Heart left ventricle (tissue), 16 donors: ENCODE data around the gene MACC1. TPM values are rescaled to one million over a fixed set of nuclear protein-coding genes. Genes with fewer than 3 reads are reported as not detected.

Experiments
- ATAC-seq, 4 donors: fragments of 200-7000 bp; cut with Tn5 transposase; one replicate each; pipeline ENCODE4 v1.9.1; 2020 to 2022; ENCODE audit warnings: moderate library complexity in 4 of 4, mild to moderate bottlenecking in 3 of 4, moderate number of reproducible peaks in 1 of 4
- DNase-seq, 5 donors: peaks; one replicate each; pipeline ENCODE4 v3.0.0-alpha.2; 2020
- H3K27ac ChIP-seq, 12 donors: fragments of 200-600 bp; sonication (generic) in 4 of 12; one replicate each; pipeline versions ENCODE4 v1.5.0 to v1.8.0; 2016 to 2022; ENCODE audit warnings: mild to moderate bottlenecking in 2 of 12
- H3K27me3 ChIP-seq, 9 donors: fragments of 200-600 bp; sonication (generic) in 2 of 9; one replicate each; pipeline versions ENCODE4 v1.5.1 to v1.8.0; 2016 to 2022; ENCODE audit warnings: mild to moderate bottlenecking in 3 of 9
- H3K36me3 ChIP-seq, 9 donors: fragments of 200-600 bp; sonication (generic) in 2 of 9; one replicate each; pipeline versions ENCODE4 v1.5.0 to v1.8.0; 2018 to 2022; ENCODE audit warnings: mild to moderate bottlenecking in 2 of 9
- H3K4me1 ChIP-seq, 12 donors: fragments of 200-600 bp; sonication (generic) in 4 of 12; one replicate each; pipeline versions ENCODE4 v1.5.0 to v1.8.0; 2016 to 2022; ENCODE audit warnings: mild to moderate bottlenecking in 3 of 12
- H3K4me3 ChIP-seq, 12 donors: fragments of 200-600 bp; sonication (generic) in 4 of 12; one replicate each; pipeline versions ENCODE4 v1.5.0 to v1.8.0; 2017 to 2022; ENCODE audit warnings: mild to moderate bottlenecking in 9 of 12, moderate library complexity in 4 of 12
- H3K9me3 ChIP-seq, 12 donors: fragments of 200-600 bp; sonication (generic) in 4 of 12; one replicate each; pipeline versions ENCODE4 v1.5.0 to v1.8.0; 2016 to 2022; ENCODE audit warnings: mild to moderate bottlenecking in 1 of 12
- POLR2A ChIP-seq, 2 donors: fragments of 450-650 bp; IDR thresholded peaks; one replicate each; pipeline ENCODE4 v1.6.1; 2017; ENCODE audit warnings: antibody characterized with exemption in 2 of 2, mild to moderate bottlenecking in 2 of 2, moderate library complexity in 2 of 2
- WGBS, 4 donors: extraction: QIAGEN DNeasy Blood & Tissue Kit in 2 of 4; methylation state at CpG; one replicate each; pipeline versions ENCODE4 v1.1.5 to v1.1.7; 2013 to 2018; 5-methylcytosine and 5-hydroxymethylcytosine counted together
- intact Hi-C, 10 donors: fragments of 100-400 bp; cut with DNase I; formaldehyde crosslinking; loops; one replicate each; pipeline versions ENCODE4 v1.11.1 to v1.14.2; 2022
- polyA plus RNA-seq, 2 donors: library from polyadenylated mRNA; stranded (reverse); fragments of 200-250 nt; gene quantifications; one replicate each; pipeline ENCODE4 v1.2.3, GENCODE V29; 2013
- total RNA-seq, 9 donors: library from RNA; depleted of rRNA in 2 of 9; stranded (reverse); fragments of >200 nt in 2 of 9; fragmentation: NEBNext Ultra II Directional in 3 of 9; extraction: Animal tissue kit (Norgen Biotek cat#: 25700) in 3 of 9; gene quantifications; one replicate each; pipeline versions ENCODE4 v1.1.0 to v1.2.4, GENCODE V29; 2016 to 2023
- TF ChIP-seq, protein P1 (sequence below), 12 donors: fragments of 200-600 bp; sonication (generic) in 4 of 12; IDR thresholded peaks; one replicate each; pipeline versions ENCODE4 v1.5.0 to v1.8.0; 2018 to 2022; ENCODE audit warnings: antibody characterized with exemption in 12 of 12, mild to moderate bottlenecking in 5 of 12
- donor health status: ischemic (EF 13 %, LVEDD 7.1; RV severe dilation, severe dysfunction).
- donor health status: healthy with polysubstance abuse.
- donor health status: DM: no; HTN: yes; CAD: no.
- donor health status: DM: no; HTN: no; CAD: no.
- donor health status: ischemic (EF 25% LVEDD 6.9; RV normal size, moderate dysfunction).
- donor health status: ischemic (EF 25% LVEDD 5.7; RV mildly dilated, moderate dysfunction).
- donor health status: healthy.
- donor health status: DM: yes; HTN: yes; CAD: no.
- donor health status: ischemic (EF 35%, LVEDD 5.7; RV mildly dilated, moderate dysfunction).
- donor health status: nonischemic (EF 11% LVEDD 7.7; RV severe dilation, severe dysfunction).
- donor health status: DM: yes; HTN: yes; CAD: no.
- donor health status: PGD.
- donor health status: ischemic (EF 29% LVEDD 5.4; RV normal size, mild dysfunction).
- donor health status: nonischemic (EF 23%, LVEDD 6.1; RV moderate dilation, normal function).

MACC1 gene
- total and polyA plus RNA-seq, 11 donors = under 0.01 to 1.3 (median 0.12) TPM; not detected in 4

DNA sequence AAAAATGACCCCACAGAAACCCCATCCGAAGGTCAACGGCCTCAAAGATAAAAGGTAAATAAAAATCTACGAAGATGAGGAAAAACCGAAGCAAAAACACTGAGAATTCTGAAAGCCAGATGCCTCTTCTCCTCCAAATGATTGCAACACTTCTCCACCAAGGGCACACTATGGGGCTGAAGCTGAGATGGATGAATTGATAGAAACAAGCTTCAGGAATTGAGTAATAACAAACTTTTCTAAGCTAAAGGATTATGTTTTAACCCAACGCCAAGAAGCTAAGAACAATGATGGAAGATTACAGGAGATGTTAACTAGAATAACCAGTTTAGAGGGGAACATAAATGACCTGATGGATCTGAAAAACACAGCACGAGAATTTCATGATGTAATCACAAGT lies 127.8 kb downstream of the MACC1 start:
- ATAC-seq (no peak), DNase-seq (no peak)
- 72 to 77% (median 75%) methylated on average over 6 of the region's 6 CpGs for WGBS, 4 donors
- no peak for TF ChIP-seq POLR2A (IDR thresholded peaks at IDR 0.05)
- TF ChIP-seq, protein P1, sequence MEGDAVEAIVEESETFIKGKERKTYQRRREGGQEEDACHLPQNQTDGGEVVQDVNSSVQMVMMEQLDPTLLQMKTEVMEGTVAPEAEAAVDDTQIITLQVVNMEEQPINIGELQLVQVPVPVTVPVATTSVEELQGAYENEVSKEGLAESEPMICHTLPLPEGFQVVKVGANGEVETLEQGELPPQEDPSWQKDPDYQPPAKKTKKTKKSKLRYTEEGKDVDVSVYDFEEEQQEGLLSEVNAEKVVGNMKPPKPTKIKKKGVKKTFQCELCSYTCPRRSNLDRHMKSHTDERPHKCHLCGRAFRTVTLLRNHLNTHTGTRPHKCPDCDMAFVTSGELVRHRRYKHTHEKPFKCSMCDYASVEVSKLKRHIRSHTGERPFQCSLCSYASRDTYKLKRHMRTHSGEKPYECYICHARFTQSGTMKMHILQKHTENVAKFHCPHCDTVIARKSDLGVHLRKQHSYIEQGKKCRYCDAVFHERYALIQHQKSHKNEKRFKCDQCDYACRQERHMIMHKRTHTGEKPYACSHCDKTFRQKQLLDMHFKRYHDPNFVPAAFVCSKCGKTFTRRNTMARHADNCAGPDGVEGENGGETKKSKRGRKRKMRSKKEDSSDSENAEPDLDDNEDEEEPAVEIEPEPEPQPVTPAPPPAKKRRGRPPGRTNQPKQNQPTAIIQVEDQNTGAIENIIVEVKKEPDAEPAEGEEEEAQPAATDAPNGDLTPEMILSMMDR (IDR thresholded peaks at IDR 0.05) = no peak
- peaks cover 0 to 16% (median 0%) of the 10 kb centered on the region in 12 donors for H3K9me3 ChIP-seq
- no peaks in the 10 kb centered on the region for H3K4me1 ChIP-seq
- no peaks in the 10 kb centered on the region for H3K36me3 ChIP-seq
- no peaks in the 10 kb centered on the region for H3K27me3 ChIP-seq
- no peak overlapping the region for H3K4me3 ChIP-seq
- intact Hi-C loops = no loop called here
- no peak overlapping the region for H3K27ac ChIP-seq

DNA sequence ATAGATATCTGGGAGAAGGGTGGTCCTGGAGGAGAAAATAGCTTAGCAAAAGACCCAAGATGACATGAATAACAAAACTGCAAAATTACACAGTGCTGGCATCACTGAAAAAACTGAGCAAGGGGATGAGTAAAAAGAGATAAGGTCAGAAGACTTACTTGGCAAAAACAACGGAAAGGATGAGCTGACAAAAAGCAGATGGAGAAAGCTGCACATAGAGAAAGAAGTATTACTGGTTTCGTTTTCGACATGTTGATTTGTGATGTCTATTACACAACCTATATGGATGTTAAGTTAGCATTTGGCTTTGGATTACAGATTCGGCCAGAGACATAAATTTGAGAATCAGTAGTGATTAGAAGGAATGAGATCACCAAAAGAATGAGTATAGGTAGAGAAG lies 132.1 kb downstream of the MACC1 start:
- ATAC-seq (no peak), DNase-seq (no peak)
- TF ChIP-seq POLR2A (IDR thresholded peaks at IDR 0.05) = no peak
- TF ChIP-seq, protein P1 (IDR thresholded peaks at IDR 0.05) = no peak
- Histone ChIP-seq H3K4me1 (no peaks in the 10 kb centered on the region), H3K36me3 (no peaks in the 10 kb centered on the region), H3K27ac (peak overlapping the region in 1 of 12 donors; percentile 69), H3K4me3 (no peak overlapping the region), H3K9me3 (no peaks in the 10 kb centered on the region), H3K27me3 (no peaks in the 10 kb centered on the region)
- intact Hi-C loops = no loop called here
- 65 to 70% (median 69%) methylated on average over 4 of the region's 4 CpGs for WGBS, 4 donors

Other genes with a start within 250 kb of the MACC1 start
- 10 to 100 TPM in 1 of 9 donors, 1 to 10 TPM in 7, under 1 TPM in 1; 0.93 to 16.0 (median 2.7) TPM for gene ITGB8, start 113.5 kb upstream of the MACC1 start, total RNA-seq
- under 1 TPM; 0.61 to 0.64 TPM for gene ITGB8, start 113.5 kb upstream of the MACC1 start, polyA plus RNA-seq